SK-N-SH (cell line): ENCODE measurements around the gene SPIN2A. TPM values are rescaled to one million over a fixed set of nuclear protein-coding genes. Genes with fewer than 3 reads are reported as not detected.

Experiments
- CTCF ChIA-PET: fragments of 300-600, 350-600 bp; formaldehyde crosslinking; extraction: SDS; loops from one replicate; lab custom pipeline; 2021; lab: Yijun Ruan, JAX
- POLR2A ChIA-PET: fragments of 350-600 bp; sonication (Branson Sonifier 250); formaldehyde crosslinking; extraction: SDS; loops from one replicate; lab custom pipeline; 2020; ENCODE audit warnings: antibody characterized with exemption, inconsistent platforms; lab: Yijun Ruan, JAX
- DNase-seq: peaks from one replicate; pipeline ENCODE4 v3.0.0; 2012
- H2AFZ ChIP-seq: fragments of 200-600 bp; sonication (generic); 2 replicates; pipeline ENCODE4 v1.8.1; 2016; ENCODE audit warnings: antibody characterized with exemption, mild to moderate bottlenecking, low read depth
- H3F3A ChIP-seq: fragments of 200-600 bp; sonication (generic); replicated peaks from 2 replicates; pipeline ENCODE3; 2016; ENCODE audit warnings: antibody characterized with exemption, mild to moderate bottlenecking; ENCODE audit not compliant: insufficient read depth
- H3K27ac ChIP-seq, 2 experiments: fragments of 200-500 bp in 1 of 2; fragments of 200-600 bp in 1 of 2; sonication (Bioruptor generic) in 1 of 2; sonication (generic), shearing (Covaris generic) in 1 of 2; 2 replicates each; pipeline versions ENCODE4 v1.5.1 to v1.6.1; 2014 to 2016; ENCODE audit warnings: low read depth in 2 of 2, inconsistent platforms in 1 of 2, low read length in 1 of 2, mild to moderate bottlenecking in 1 of 2, mixed read lengths in 1 of 2
- H3K27me3 ChIP-seq: fragments of 200-600 bp; sonication (generic), shearing (Covaris generic); 2 replicates; pipeline ENCODE4 v1.6.1; 2016; ENCODE audit warnings: mixed run types; ENCODE audit not compliant: insufficient read depth
- H3K36me3 ChIP-seq, 2 experiments: fragments of 200-500 bp in 1 of 2; fragments of 200-600 bp in 1 of 2; sonication (Bioruptor generic) in 1 of 2; sonication (generic) in 1 of 2; replicated peaks in 1 of 2; 2 replicates each; pipeline versions ENCODE3 to v1.5.1; 2014 to 2016; ENCODE audit warnings: low read length in 1 of 2, mild to moderate bottlenecking in 1 of 2; ENCODE audit not compliant: insufficient read depth in 2 of 2, control insufficient read depth in 1 of 2
- H3K4me1 ChIP-seq, 2 experiments: fragments of 200-500 bp in 1 of 2; fragments of 200-600 bp in 1 of 2; sonication (Bioruptor generic) in 1 of 2; sonication (generic), shearing (Covaris generic) in 1 of 2; 2 replicates each; pipeline versions ENCODE4 v1.5.1 to v1.6.1; 2014 to 2016; ENCODE audit warnings: low read depth in 1 of 2, low read length in 1 of 2, mixed run types in 1 of 2; ENCODE audit not compliant: insufficient read depth in 2 of 2, control insufficient read depth in 1 of 2
- H3K4me2 ChIP-seq: fragments of 200-600 bp; sonication (generic), shearing (Covaris generic); 2 replicates; pipeline ENCODE4 v1.6.1; 2017; ENCODE audit warnings: mixed run types
- H3K4me3 ChIP-seq, 2 experiments: fragments of 200-500 bp in 1 of 2; fragments of 200-600 bp in 1 of 2; sonication (Bioruptor generic) in 1 of 2; sonication (generic), shearing (Covaris generic) in 1 of 2; 2 replicates each; pipeline versions ENCODE4 v1.5.1 to v1.8.1; 2014 to 2016; ENCODE audit warnings: low read depth in 2 of 2, inconsistent platforms in 1 of 2, low read length in 1 of 2, mild to moderate bottlenecking in 1 of 2, mixed read lengths in 1 of 2, moderate library complexity in 1 of 2
- H3K79me2 ChIP-seq: fragments of 200-600 bp; sonication (generic); 2 replicates; pipeline ENCODE4 v1.8.1; 2017; ENCODE audit warnings: mild to moderate bottlenecking; ENCODE audit not compliant: insufficient read depth
- H3K9ac ChIP-seq: fragments of 200-600 bp; sonication (generic); 2 replicates; pipeline ENCODE4 v1.6.1; 2017; ENCODE audit warnings: mixed run types
- H3K9me2 ChIP-seq: fragments of 200-600 bp; sonication (generic); 2 replicates; pipeline ENCODE4 v1.6.1; 2017; ENCODE audit warnings: mixed run types
- H3K9me3 ChIP-seq: fragments of 200-600 bp; sonication (generic); 2 replicates; pipeline ENCODE4 v1.6.1; 2017; ENCODE audit warnings: mixed run types, mild to moderate bottlenecking, moderate library complexity
- H4K20me1 ChIP-seq: fragments of 200-600 bp; sonication (generic); 2 replicates; pipeline ENCODE4 v1.6.1; 2017; ENCODE audit warnings: mild to moderate bottlenecking, mixed run types; ENCODE audit not compliant: insufficient read depth
- CTCF ChIP-seq: fragments of 200-600 bp; sonication (generic); IDR thresholded peaks from 2 replicates; pipeline ENCODE4 v1.6.1; 2017; ENCODE audit warnings: antibody characterized with exemption, mild to moderate bottlenecking, moderate library complexity
- EP300 ChIP-seq, 2 experiments: IDR thresholded peaks; 2 replicates each; pipeline versions ENCODE4 v1.4.0 to v1.6.1; 2012; ENCODE audit warnings: borderline replicate concordance in 1 of 2, low read depth in 1 of 2, low read length in 1 of 2
- EZH2phosphoT487 ChIP-seq: fragments of 200-600 bp; sonication (generic); IDR thresholded peaks from 2 replicates; pipeline ENCODE4 v1.6.1; 2017; ENCODE audit warnings: low read depth, mixed run types, mild to moderate bottlenecking, antibody characterized with exemption, moderate library complexity, borderline replicate concordance
- GATA2 ChIP-seq: sonication (generic); formaldehyde crosslinking; IDR thresholded peaks from 2 replicates; pipeline ENCODE4 v1.5.0; 2020; ENCODE audit warnings: mild to moderate bottlenecking, missing genetic modification reagents
- IRF3 ChIP-seq: fragments of 150-350 bp; IDR thresholded peaks from 2 replicates; pipeline ENCODE4 v1.6.1; 2016; ENCODE audit warnings: mild to moderate bottlenecking, low read depth, low read length
- MXI1 ChIP-seq: IDR thresholded peaks from 2 replicates; pipeline ENCODE4 v1.6.1; 2012; ENCODE audit warnings: mild to moderate bottlenecking, low read depth, low read length, improper control_type of control experiment
- NRF1 ChIP-seq: IDR thresholded peaks from 2 replicates; pipeline ENCODE4 v1.6.1; 2012; ENCODE audit warnings: low read depth, mild to moderate bottlenecking, low read length
- PBX3 ChIP-seq: IDR thresholded peaks from 2 replicates; pipeline ENCODE4; 2012
- POLR2AphosphoS5 ChIP-seq: IDR thresholded peaks from 2 replicates; pipeline ENCODE4 v1.6.1; 2012; ENCODE audit warnings: low read depth, low read length
- RCOR1 ChIP-seq: fragments of 150-350 bp; IDR thresholded peaks from 2 replicates; pipeline ENCODE4 v1.6.1; 2017; ENCODE audit warnings: antibody characterized with exemption, low read length
- REST ChIP-seq: IDR thresholded peaks from 2 replicates; pipeline ENCODE4 v1.6.1; 2012; ENCODE audit warnings: mild to moderate bottlenecking, low read depth, low read length, moderate library complexity
- RXRA ChIP-seq: IDR thresholded peaks from 2 replicates; pipeline ENCODE4 v1.4.0; 2012; ENCODE audit warnings: low read depth, mild to moderate bottlenecking, borderline replicate concordance
- SIN3A ChIP-seq: IDR thresholded peaks from 2 replicates; pipeline ENCODE4 v1.6.1; 2012; ENCODE audit warnings: low read depth, mild to moderate bottlenecking, low read length, moderate library complexity, borderline replicate concordance
- TCF12 ChIP-seq: IDR thresholded peaks from 2 replicates; pipeline ENCODE4 v1.4.0; 2012
- USF2 ChIP-seq: fragments of 150-350 bp; IDR thresholded peaks from 2 replicates; pipeline ENCODE4 v1.6.1; 2017; ENCODE audit warnings: antibody characterized with exemption, low read length, low read depth, borderline replicate concordance
- WGBS: methylation state at CpG from one replicate; pipeline ENCODE4 v1.1.6; 2017; ENCODE audit warnings: low lambda C conversion rate; 5-methylcytosine and 5-hydroxymethylcytosine counted together
- polyA plus RNA-seq, 3 experiments: library from polyadenylated mRNA; depleted of rRNA; stranded (reverse); fragments of >200 nt; gene quantifications; 2 replicates each; pipeline ENCODE4 v1.2.3, GENCODE V29; 2012

The SPIN2A gene
- polyA plus RNA-seq, 1 of the 3 experiments (the other 2 are of a cell fraction), result 0.46 TPM

GRCh38 chrX:57135287-57135686, 1.9 kb downstream of the SPIN2A start:
- Histone ChIP-seq H3K4me1 (no peaks in the 10 kb centered on the region), H3K9me2 (no peaks in the 10 kb centered on the region), H2AFZ (no peak overlapping the region), H3F3A (no peaks in the 10 kb centered on the region), H3K9me3 (no peaks in the 10 kb centered on the region), H3K36me3 (no peaks in the 10 kb centered on the region), H3K4me2 (no peak overlapping the region), H3K27ac (no peak overlapping the region), H4K20me1 (no peaks in the 10 kb centered on the region), H3K79me2 (no peaks in the 10 kb centered on the region), H3K4me3 (no peak overlapping the region), H3K9ac (no peak overlapping the region), H3K27me3 (no peaks in the 10 kb centered on the region)
- WGBS, result 61% methylated on average over 3 of the region's 3 CpGs
- DNase-seq, result no peak
- no peak for TF ChIP-seq NRF1
- no peak for TF ChIP-seq MXI1
- TF ChIP-seq CTCF, result no peak
- TF ChIP-seq GATA2 (CRISPR knock-in tag), result no peak
- TF ChIP-seq IRF3, result no peak
- TF ChIP-seq PBX3, result no peak
- TF ChIP-seq EP300 (IDR thresholded peaks at IDR 0.05; ENCODE audit: borderline replicate concordance in 1 of 2, low read depth in 1 of 2, low read length in 1 of 2), result no peak
- TF ChIP-seq REST, result no peak
- no peak for TF ChIP-seq TCF12
- TF ChIP-seq EZH2phosphoT487, result no peak
- no peak for TF ChIP-seq RXRA
- no peak for TF ChIP-seq USF2
- no peak for TF ChIP-seq POLR2AphosphoS5
- no peak for TF ChIP-seq SIN3A
- no peak for TF ChIP-seq RCOR1
- CTCF ChIA-PET, result no interaction called here
- POLR2A ChIA-PET, result no interaction called here
